ENCODE data around the gene CLEC19A.

The CLEC19A gene

DNA sequence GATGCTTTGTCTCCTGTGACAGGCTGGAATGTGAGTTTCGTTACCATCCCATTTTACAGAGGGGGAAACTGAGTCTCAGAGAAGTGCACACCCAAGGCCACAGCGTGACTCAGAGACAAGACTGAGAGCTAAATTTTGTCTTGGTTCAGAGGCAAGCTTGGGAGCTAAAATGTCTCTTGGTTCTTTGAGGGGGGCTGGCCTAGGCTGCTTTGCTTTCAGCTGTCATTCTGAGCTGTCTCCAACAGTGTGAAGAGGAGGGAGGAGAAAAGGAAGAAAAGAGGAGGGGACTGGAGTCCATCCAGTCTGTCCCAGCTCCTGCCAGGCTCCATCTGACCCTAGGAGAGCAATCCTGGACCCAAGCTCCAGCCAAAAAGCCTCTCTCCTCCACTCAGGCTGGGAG lies at the start of gene CLEC19A:
Gene CLEC19A (plus strand): TSS at position 301 of the 400 bp plus-strand sequence. CDS start 121 bp downstream, outside the sequence.
- TF ChIP-seq, protein P1, sequence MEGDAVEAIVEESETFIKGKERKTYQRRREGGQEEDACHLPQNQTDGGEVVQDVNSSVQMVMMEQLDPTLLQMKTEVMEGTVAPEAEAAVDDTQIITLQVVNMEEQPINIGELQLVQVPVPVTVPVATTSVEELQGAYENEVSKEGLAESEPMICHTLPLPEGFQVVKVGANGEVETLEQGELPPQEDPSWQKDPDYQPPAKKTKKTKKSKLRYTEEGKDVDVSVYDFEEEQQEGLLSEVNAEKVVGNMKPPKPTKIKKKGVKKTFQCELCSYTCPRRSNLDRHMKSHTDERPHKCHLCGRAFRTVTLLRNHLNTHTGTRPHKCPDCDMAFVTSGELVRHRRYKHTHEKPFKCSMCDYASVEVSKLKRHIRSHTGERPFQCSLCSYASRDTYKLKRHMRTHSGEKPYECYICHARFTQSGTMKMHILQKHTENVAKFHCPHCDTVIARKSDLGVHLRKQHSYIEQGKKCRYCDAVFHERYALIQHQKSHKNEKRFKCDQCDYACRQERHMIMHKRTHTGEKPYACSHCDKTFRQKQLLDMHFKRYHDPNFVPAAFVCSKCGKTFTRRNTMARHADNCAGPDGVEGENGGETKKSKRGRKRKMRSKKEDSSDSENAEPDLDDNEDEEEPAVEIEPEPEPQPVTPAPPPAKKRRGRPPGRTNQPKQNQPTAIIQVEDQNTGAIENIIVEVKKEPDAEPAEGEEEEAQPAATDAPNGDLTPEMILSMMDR (IDR thresholded peaks at IDR 0.05): no peak
- H3K79me2 ChIP-seq: no peaks in the 10 kb centered on the region
- no peaks in the 10 kb centered on the region for H3K36me3 ChIP-seq (ENCODE audit: control insufficient read depth, insufficient read depth, low read length)
- H3K9me3 ChIP-seq (ENCODE audit: control insufficient read depth, low read length): no peaks in the 10 kb centered on the region
- no peak within 1 kb of the TSS for H3K9ac ChIP-seq
- H3K4me2 ChIP-seq (ENCODE audit: low read length): no peak within 1 kb of the TSS
- H3K27ac ChIP-seq: no peak within 1 kb of the TSS
- no peak within 1 kb of the TSS for H2AFZ ChIP-seq
- H3K27me3 ChIP-seq (ENCODE audit: control insufficient read depth, insufficient read depth, low read length): no peaks in the 10 kb centered on the region
- H3K4me3 ChIP-seq (ENCODE audit: low read depth, low read length): no peak within 1 kb of the TSS
- H3K4me1 ChIP-seq: no peaks in the 10 kb centered on the region

DNA sequence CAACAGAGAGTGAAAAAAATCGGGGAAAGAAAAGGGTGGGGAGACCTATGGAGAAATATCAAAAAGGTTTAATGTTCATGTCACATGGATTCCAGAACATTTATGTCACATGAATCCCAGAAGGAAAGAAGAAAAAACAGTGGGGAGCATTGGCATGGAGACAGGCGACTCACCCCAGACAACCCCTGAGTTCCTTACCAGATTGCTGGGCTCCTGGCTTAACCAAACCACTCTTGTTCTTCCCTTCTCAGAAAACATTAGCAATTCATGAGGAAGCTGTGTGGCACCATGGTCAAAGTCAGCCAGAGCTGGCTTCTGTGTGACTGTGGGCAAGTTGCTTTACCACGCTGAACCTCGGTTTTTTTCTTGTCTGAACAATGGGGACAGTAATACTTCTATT lies 49.6 kb upstream of the CLEC19A start:
- Histone ChIP-seq H3K36me3 (ENCODE audit: control insufficient read depth, insufficient read depth, low read length) (no peaks in the 10 kb centered on the region), H3K79me2 (no peaks in the 10 kb centered on the region), H3K9ac (no peak overlapping the region), H3K4me2 (ENCODE audit: low read length) (no peak overlapping the region), H3K4me1 (no peaks in the 10 kb centered on the region), H3K27me3 (ENCODE audit: control insufficient read depth, insufficient read depth, low read length) (no peaks in the 10 kb centered on the region), H2AFZ (no peak overlapping the region), H3K4me3 (ENCODE audit: low read depth, low read length) (no peak overlapping the region), H3K27ac (no peak overlapping the region), H3K9me3 (ENCODE audit: control insufficient read depth, low read length) (no peaks in the 10 kb centered on the region)
- TF ChIP-seq, protein P1 (IDR thresholded peaks at IDR 0.05): no peak

DNA sequence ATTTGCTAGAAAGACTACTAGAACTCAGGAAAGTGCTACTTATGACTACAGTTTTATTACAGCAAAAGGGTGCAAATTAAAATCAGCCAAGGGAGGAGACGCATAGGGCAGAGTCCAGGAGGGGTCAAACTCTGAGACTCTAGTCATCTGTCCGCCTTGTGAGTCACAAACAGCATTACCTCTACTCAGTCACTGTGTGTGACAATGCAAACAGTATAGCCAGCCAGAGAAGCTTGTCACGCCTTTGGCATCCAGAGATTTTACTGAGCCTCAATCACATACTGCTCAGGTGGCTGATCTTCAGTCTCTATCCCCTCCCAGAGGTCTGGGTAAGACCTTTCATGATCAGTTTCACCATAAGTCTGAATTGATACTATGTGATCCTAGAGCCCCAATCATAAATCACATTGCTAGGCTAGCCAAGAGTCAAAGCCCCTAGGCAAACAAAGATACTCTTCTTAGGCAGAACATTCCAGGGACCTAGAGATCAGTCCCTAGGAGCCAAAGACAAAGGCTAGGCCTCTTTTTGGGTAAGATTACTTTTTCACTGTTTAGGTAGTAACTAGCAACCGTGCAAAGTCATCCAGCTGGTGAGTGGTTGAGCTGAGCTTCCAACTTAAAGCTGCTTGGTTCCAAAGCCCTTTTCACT lies 48.8 kb upstream of the CLEC19A start:
- H3K27ac ChIP-seq: no peak overlapping the region
- TF ChIP-seq, protein P1 (IDR thresholded peaks at IDR 0.05): no peak
- no peak overlapping the region for H3K4me2 ChIP-seq (ENCODE audit: low read length)
- no peak overlapping the region for H3K9ac ChIP-seq
- no peaks in the 10 kb centered on the region for H3K4me1 ChIP-seq
- no peaks in the 10 kb centered on the region for H3K79me2 ChIP-seq
- H3K4me3 ChIP-seq (ENCODE audit: low read depth, low read length): no peak overlapping the region
- H2AFZ ChIP-seq: no peak overlapping the region
- H3K27me3 ChIP-seq (ENCODE audit: control insufficient read depth, insufficient read depth, low read length): no peaks in the 10 kb centered on the region
- H3K9me3 ChIP-seq (ENCODE audit: control insufficient read depth, low read length): no peaks in the 10 kb centered on the region
- no peaks in the 10 kb centered on the region for H3K36me3 ChIP-seq (ENCODE audit: control insufficient read depth, insufficient read depth, low read length)

DNA sequence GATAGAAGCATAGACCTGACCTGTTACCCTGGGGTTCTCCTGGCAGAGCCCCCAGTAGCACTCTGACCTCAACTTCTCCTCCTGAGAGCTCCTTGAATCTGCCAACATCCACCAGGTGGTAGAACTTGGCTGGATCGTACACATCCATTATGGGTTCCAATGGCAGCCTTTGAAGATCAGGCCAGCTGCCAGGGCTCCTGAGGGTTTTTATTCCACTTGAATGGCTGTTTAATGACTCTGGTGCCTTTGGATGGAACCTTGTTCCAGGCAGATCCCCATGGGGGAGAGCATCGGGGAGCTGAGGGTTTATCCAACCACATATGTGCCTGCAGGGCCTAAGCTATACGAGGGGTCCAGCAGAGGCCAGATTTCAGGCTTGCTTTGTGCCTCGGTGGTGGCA lies 47.1 kb upstream of the CLEC19A start:
- no peak overlapping the region for H2AFZ ChIP-seq
- TF ChIP-seq, protein P1 (IDR thresholded peaks at IDR 0.05): no peak
- H3K79me2 ChIP-seq: no peaks in the 10 kb centered on the region
- H3K4me1 ChIP-seq: no peaks in the 10 kb centered on the region
- H3K36me3 ChIP-seq (ENCODE audit: control insufficient read depth, insufficient read depth, low read length): no peaks in the 10 kb centered on the region
- no peak overlapping the region for H3K9ac ChIP-seq
- H3K4me3 ChIP-seq (ENCODE audit: low read depth, low read length): no peak overlapping the region
- no peak overlapping the region for H3K27ac ChIP-seq
- H3K9me3 ChIP-seq (ENCODE audit: control insufficient read depth, low read length): no peaks in the 10 kb centered on the region
- no peak overlapping the region for H3K4me2 ChIP-seq (ENCODE audit: low read length)
- H3K27me3 ChIP-seq (ENCODE audit: control insufficient read depth, insufficient read depth, low read length): no peaks in the 10 kb centered on the region

DNA sequence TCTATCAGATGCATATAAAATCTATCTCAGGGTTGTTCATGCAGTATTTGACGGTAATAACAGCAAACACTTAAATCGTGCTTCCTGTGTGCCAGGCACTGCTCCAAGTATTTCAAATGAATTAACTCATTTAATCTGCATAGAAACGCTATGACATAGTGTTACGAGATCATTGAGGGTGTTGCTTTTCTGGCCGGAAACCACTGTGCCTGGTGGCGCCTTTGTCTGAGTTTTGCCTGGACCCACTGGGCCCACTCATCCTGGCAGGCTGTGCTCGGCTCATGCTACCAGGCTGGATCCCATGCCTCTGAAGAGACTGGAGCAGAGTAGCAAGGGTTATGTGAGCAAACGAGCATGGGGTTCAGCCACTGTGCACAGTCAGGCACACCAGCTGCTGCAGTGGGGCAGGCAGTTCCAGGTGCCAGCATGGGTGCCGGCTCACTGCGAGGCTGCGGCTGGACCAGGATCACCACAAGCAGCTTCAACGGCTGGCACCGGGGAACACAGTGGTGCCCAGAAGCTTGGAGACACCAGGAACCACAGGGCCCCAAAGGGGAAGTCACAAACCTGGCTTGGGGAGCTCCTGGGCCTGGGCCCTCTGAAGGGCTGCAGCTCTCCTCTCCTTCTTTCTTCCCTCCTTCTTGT lies 45.9 kb upstream of the CLEC19A start:
- TF ChIP-seq, protein P1 (IDR thresholded peaks at IDR 0.05): no peak

More for the DNA sequence above, 45.9 kb upstream of the CLEC19A start:
- Histone ChIP-seq H3K4me1 (no peaks in the 10 kb centered on the region), H3K4me3 (ENCODE audit: low read depth, low read length) (no peak overlapping the region), H3K36me3 (ENCODE audit: control insufficient read depth, insufficient read depth, low read length) (no peaks in the 10 kb centered on the region), H3K4me2 (ENCODE audit: low read length) (no peak overlapping the region), H3K9ac (no peak overlapping the region), H2AFZ (no peak overlapping the region), H3K27ac (no peak overlapping the region), H3K79me2 (no peaks in the 10 kb centered on the region), H3K27me3 (ENCODE audit: control insufficient read depth, insufficient read depth, low read length) (no peaks in the 10 kb centered on the region), H3K9me3 (ENCODE audit: control insufficient read depth, low read length) (no peaks in the 10 kb centered on the region)
